ENCODE data around the gene SCARF2.
"Not testable (repeated sequence)": the region's sequence is repeated elsewhere in the genome, so short reads cannot be mapped to it uniquely, and the experiment has no call there.

The SCARF2 gene

GRCh38 chr22:20475115-20475436 is 37.5 kb upstream of the SCARF2 start:
- H3K4me3 ChIP-seq (ENCODE audit: low read depth, low read length), result no peak overlapping the region
- no peak for DNase-seq (ENCODE audit: low read depth)
- TF ChIP-seq CTCF (conservative IDR thresholded peaks at IDR 0.05; ENCODE audit: low read depth, low read length), result no peak

GRCh38 chr22:20472629-20473442 is 35.2 kb upstream of the SCARF2 start:
- DNase-seq (ENCODE audit: low read depth), result no peak
- H3K4me3 ChIP-seq (ENCODE audit: low read depth, low read length), result no peak overlapping the region
- TF ChIP-seq CTCF (conservative IDR thresholded peaks at IDR 0.05; ENCODE audit: low read depth, low read length), result no peak

DNA sequence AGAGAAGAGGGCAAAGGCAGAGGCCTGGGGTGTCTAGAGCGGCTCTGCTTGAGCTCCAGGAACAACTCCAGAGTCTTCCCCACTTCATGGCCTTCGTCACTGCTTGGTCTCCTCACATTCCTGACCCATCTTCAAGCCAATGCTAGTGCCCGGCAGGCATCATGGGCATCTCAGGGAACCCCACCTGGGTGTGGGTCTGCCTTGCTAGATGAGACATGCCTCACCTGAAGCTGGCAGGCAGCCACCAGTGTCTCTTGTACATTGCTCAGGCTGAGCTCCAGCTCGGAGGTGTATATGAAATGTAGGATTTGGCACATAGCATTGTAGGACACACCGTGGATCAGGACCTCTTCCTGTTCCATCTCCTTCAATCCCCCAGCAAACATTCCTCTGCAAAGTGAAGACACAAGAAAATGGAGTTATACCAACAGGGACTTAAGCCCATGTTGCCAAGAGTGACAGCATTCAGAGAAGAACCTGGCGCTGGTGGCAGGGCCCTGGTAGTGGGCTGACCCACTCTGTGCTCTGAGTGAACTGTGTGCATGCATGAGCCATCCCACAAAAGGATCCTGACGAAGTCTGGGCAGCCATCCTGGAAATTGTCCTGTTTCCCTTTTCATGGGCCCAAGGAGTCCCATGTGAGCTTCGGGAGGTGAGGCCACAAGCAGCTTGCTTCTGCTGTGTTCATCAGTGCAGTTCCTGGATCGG is 33.7 kb upstream of the SCARF2 start:
- no peak for DNase-seq (ENCODE audit: low read depth)
- TF ChIP-seq CTCF (conservative IDR thresholded peaks at IDR 0.05; ENCODE audit: low read depth, low read length), result no peak
- no peak overlapping the region for H3K4me3 ChIP-seq (ENCODE audit: low read depth, low read length)

- DNase-seq (ENCODE audit: low read depth); H3K4me3 ChIP-seq (ENCODE audit: low read depth, low read length): not testable (repeated sequence)
Observed at GRCh38 chr22:20470525-20470924, 32.9 kb upstream of the SCARF2 start.

DNA sequence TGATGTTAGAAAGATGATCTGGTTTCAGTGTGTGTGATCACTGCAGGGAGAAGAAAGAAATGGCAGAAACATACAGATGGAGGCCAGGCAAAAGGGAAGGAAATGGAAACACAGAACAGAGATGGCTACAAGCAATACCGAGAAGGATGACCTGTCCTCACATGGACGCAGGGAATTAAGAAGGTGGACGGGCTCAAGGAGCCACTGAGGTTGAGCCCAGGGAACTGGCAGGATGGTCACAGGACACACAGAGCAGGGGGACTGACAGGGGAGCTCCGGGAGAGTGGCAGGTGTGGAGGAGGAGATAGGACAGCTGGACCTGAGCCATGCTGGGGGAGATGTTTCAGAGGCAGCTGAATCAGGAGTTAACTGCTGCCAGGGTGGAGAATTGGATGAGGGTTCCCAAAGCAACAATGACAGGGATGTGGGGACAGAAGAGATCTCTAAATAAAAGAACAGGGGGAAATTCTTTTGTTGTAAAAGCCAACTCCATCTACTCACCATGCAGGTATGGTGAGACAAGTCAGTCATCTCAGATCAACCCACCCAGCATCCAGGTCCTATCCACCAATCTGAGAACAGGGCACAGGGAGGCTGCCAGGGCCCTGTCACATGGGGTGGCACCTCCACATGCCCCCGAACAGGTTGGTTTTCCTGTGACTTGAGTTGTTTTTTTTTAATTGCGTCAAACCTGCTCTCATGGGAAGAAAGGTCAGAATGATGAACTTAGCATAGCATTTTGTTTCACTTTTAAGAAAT is 31.7 kb upstream of the SCARF2 start:
- no peak overlapping the region for H3K4me3 ChIP-seq (ENCODE audit: low read depth, low read length)
- no peak for TF ChIP-seq CTCF (conservative IDR thresholded peaks at IDR 0.05; ENCODE audit: low read depth, low read length)
- DNase-seq (ENCODE audit: low read depth), result no peak

GRCh38 chr22:20466659-20467379 is 29.2 kb upstream of the SCARF2 start:
- no peak for TF ChIP-seq CTCF (conservative IDR thresholded peaks at IDR 0.05; ENCODE audit: low read depth, low read length)
- H3K4me3 ChIP-seq (ENCODE audit: low read depth, low read length), result no peak overlapping the region
- no peak for DNase-seq (ENCODE audit: low read depth)

- DNase-seq (ENCODE audit: low read depth), result no peak
- TF ChIP-seq CTCF (conservative IDR thresholded peaks at IDR 0.05; ENCODE audit: low read depth, low read length), result no peak
- no peak overlapping the region for H3K4me3 ChIP-seq (ENCODE audit: low read depth, low read length)
Observed at GRCh38 chr22:20465759-20466077, 28.1 kb upstream of the SCARF2 start.
